GM21619 (cell line): Measurements from ENCODE around the gene SLC26A2.

Experiments
- ATAC-seq: cut with Tn5 transposase; IDR thresholded peaks from one replicate; pipeline ENCODE4 v1.9.1; 2021; ENCODE audit not compliant: unreplicated experiment

The SLC26A2 gene

DNA sequence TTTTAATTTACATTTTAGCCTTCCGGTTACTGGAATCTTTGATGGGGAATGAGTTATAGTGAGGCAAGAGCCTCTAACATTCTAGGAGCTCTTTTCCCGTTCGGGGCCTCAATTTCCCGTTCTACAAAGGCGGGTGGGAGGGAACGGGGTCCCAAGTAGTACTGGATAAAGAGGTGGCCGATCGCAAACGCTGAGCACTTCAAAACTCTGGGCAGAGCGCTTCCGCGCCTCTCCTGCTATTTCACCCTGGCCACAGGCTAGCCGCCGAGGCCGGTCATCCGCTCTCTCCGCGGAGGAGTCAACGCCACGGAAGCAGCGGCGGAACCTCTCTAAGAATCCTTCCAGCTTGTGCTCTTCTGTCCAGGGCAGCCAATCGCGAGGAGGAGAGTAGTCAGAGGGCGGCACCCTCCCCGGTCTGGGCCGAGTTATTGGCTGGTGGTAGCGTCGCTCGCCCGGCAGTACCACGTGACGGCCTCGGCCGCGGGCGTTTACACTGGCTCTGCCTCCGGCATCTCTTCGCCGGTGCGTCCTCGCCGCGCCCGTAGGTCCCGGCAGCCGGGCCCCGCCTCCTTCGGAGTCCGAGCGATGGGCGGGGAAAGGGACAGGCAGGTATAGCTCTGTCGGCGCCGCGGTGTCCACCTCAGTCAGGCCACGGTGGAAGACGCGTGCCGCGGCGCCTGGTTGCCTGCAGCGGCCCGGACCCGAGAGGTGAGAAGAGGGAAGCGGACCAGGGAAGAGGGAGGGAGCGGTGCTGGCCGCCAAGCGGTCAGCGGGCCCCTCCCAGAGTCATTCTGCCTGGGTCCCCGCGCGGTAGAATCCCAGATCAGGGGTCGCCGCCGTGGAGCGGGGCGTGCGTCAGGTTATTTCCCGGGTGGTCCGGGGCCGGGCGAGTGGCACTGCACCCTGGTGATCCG is at the start of gene SLC26A2:
Gene SLC26A2 (plus strand): TSS at position 487 of the 914 bp plus-strand sequence. CDS start 16,895 bp downstream, outside the sequence.
- peak; percentile 96 for ATAC-seq

- no peak for ATAC-seq
Measured at GRCh38 chr5:149911031-149911430, 49.5 kb upstream of the SLC26A2 start.

DNA sequence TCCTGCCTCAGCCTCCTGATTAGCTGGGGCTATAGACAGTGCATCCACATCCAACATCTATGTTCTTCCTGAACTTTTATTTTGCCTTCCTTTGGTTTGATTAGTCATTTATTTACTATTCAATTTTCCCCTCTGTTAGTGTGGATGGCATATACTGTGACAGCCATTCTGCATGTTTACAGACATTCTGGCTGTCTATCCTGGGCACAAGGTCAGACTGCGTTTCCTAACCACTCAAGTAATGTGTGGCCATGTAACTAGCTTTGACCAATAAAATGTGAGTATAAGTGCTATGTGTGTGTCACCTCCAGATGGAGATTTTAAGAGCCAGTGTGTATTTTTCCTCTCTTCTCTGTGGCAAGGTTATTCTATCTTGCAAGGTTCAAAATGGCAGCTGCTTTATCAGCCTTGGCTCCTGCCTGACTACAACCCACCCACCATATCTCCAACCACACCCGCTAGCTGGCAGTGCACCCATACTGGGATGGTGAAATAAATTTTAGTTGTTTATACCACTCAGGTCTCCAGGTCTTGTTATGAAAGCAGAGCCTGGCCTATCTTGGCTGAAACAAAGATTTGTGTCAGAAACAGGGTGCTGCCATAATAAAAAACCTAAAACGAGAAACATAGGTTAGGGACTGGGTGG is 48.2 kb upstream of the SLC26A2 start:
- no peak for ATAC-seq

GRCh38 chr5:149913436-149914419 is 46.8 kb upstream of the SLC26A2 start:
- no peak for ATAC-seq

DNA sequence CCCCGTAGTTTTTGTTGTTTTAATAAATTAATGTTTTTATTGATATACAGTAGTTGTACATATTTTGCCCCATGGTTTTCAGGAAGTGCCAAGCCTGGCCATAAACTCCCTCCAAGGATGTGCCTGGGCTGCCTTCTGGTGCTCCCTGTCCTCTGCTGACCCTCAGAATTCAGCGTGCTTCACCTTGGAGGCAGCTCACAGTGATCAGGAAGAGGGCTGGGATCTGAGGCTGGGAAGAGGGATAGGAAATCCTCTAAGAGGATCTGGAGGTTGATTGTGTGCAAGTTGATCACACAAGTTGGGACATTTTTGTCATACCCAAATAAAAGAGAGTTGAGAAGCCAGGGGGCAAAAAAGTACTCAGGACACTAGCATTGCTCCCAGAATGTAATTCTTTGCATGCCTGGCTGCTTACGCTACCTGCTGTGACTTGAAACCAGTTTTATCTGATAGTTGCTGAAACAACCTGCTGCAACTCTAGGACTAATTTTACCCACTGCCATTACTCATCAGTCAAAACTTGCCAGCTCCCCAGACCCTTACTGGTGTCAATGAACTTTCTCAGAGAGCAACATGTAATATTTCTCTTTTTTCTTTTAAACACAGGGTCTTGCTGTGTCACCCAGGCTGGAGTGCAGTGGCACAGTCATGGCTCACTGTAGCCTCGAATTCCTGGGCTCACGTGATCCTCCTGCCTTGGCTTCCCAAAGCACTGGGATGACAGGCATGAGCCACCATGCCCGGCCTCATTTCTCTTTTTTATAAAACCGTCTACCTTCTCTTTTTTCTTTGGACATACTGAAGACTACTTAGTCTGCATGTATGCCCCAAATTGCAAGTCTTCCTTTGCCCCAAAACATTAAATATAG is 44.9 kb upstream of the SLC26A2 start:
- no peak for ATAC-seq

DNA sequence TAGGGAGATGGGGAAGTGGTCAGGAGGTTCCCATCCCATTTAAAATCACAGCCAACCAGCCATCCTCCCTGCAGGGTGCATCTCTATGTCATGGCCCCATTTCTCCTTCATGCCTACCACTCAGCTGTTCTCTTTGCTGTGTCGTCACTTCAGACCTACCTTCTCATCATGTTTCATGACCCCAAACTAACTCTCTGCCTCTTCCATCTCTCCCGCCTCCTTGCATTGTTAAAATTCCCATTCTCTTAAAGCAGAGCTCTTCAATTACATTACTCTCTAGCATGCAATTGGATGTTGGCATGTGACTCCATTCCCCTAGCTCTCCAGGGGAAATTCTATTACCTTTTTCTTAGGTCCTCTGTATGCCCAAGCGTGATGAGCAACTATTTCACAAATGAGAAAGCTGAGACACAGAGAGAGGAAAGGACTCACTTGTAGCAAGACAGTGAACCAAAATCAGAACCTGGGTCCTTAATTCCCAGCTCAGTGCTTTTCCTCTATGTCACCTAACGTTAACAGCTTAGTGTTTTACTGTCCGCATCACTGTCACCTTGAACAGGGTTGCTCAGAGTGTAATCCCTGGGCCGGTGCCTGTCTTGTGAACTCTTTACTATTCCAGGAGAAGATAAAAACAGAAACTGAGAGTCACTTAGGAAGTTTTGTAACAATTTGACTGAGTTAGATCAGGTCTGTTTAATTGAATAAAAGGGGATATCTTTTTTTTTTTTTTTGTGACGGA is 44.1 kb upstream of the SLC26A2 start:
- ATAC-seq: no peak

GRCh38 chr5:149917073-149917676 is 43.4 kb upstream of the SLC26A2 start:
- no peak for ATAC-seq

DNA sequence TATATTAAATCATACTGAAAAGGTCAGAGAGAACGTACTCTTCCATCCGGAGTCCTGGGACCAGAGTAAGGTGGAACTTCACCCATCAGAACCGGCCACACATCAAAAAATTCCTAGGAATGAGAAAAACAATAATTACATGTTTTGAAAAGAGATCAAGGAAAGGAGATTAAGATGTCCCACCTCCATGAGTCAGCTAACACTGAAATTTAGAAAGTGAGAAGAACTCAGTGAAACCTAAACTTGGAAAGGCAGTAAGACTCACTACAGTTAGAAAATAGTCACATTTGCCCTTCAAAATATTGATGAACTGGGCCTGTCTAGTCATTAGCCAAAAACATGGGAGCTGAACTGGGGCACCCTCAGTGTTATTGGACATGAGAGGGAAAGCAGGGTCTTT is 39.0 kb upstream of the SLC26A2 start:
- ATAC-seq: no peak

GRCh38 chr5:149922950-149923349 is 37.6 kb upstream of the SLC26A2 start:
- no peak for ATAC-seq

GRCh38 chr5:149924486-149924885 is 36.1 kb upstream of the SLC26A2 start:
- no peak for ATAC-seq

GRCh38 chr5:149930043-149930748 is 30.4 kb upstream of the SLC26A2 start:
- ATAC-seq: no peak

- ATAC-seq: no peak
Measured at GRCh38 chr5:149930749-149931574, 29.6 kb upstream of the SLC26A2 start.

- ATAC-seq: no peak
Measured at GRCh38 chr5:149931992-149932436, 28.5 kb upstream of the SLC26A2 start.

- no peak for ATAC-seq
Measured at GRCh38 chr5:149932445-149933350, 27.9 kb upstream of the SLC26A2 start.

DNA sequence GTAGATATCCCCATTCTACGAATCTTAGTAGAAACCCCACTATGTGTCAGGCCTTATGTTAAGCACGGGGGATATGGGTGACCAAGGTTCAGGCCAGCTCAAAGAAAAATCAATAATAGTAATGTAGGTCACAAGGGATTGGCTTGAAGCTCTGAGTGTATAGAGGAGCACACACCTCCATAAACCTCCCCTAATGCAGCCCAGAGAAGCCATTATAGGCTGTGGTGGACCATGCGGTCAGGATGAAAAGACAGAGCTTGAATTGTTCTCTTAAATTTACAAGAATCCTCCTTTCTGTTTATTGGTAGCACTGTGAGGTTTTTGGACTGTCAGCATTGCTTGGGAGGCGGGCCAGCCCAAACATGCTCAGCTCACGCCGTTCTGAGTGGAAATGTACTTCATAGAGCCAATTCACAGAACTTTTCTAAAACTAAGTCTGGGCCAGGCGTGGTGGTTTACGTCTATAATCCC is 25.1 kb upstream of the SLC26A2 start:
- no peak for ATAC-seq

DNA sequence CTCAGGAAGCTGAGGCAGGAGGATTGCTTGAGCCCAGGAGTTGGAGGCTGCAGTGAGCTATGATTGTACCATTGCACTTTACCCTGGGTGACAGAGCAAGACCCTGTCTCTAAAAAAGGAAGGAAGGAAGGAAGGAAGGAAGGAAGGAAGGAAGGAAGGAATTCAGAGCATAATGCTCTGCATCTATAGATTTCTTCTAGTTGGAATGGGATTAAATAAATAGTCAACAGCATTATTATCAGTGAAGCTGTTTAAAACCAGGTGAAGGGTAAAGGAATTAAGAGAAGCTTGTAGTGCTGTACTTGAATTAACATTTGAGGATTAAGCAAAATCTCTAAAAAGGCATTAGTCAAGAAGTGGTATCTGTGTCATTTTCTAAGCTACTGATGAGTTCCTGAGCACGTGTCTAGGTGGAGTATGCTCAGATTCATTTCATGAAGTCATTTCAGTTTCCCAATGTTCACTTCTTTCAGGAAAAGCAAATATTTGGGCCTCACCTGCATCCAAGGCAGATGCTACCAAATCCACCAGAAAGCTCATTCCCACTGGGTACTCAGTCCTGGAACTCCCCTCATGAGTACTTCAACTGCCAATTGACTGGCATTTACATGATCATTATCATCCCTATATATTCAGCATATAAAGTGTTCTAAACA is 24.4 kb upstream of the SLC26A2 start:
- no peak for ATAC-seq
